ENCODE data around the gene CD8A. TPM values are rescaled to one million over a fixed set of nuclear protein-coding genes. Genes with fewer than 3 reads are reported as not detected.

The CD8A gene
- total RNA-seq, 1 experiment from 2014 or later: 0.14 TPM

DNA sequence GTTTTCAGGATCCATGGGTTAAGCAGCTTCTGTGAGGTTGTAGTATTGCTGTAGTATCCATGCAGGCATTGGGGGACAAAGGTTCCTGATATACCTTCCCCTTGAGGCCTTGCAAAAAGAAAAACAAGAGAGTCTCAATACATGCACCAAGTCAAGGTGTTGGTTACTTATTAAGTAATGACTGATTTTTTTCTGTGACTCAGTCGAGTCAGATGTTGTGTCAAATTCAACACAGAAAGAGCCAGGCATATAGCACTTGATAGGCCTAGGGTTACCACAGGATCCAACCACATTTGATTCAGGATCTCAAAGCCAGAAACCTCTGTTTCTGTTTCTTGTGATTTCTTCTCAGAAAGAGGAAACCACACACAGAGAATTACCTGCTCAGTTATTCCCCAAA lies 24.9 kb upstream of the CD8A start:
- no peak for DNase-seq (ENCODE audit: low spot score)
- in situ Hi-C loops (cut with HindIII; ENCODE audit: low sequenced_read_pairs): no loop called here

DNA sequence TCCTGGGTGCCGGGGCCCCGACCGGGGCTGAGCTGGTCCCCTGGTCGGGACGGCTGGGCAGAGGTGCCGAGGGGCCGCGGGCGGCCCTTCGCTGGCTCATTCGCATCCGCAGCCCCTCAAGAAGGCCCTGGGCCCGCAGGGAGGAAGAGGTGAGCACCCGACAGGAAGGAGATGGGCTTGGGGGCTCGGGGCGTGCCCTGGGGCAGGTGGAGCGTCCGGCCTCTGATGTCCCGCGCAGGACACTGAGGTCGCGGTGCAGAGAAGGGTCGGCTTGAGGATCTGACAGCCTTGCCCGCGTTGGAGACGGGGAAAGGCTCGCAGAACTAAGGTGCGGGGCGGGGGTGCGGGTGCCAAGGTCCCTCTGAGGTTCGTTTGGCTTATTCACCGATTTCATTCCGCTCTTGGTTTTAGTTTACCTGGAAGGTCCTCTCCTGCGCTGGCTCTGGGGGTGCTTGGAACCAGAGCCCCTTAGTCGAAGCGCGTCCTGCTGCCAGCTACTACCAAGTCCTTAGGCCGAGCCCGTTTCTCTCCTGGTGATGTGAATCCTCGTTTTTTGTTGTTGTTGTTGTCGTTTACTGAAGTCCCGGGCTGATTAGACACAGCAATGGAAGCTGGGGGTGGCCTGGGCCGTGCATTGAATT lies 18.9 kb upstream of the CD8A start:
- DNase-seq (ENCODE audit: low spot score): peak; percentile 52
- in situ Hi-C loops (cut with HindIII; ENCODE audit: low sequenced_read_pairs): no loop called here

DNA sequence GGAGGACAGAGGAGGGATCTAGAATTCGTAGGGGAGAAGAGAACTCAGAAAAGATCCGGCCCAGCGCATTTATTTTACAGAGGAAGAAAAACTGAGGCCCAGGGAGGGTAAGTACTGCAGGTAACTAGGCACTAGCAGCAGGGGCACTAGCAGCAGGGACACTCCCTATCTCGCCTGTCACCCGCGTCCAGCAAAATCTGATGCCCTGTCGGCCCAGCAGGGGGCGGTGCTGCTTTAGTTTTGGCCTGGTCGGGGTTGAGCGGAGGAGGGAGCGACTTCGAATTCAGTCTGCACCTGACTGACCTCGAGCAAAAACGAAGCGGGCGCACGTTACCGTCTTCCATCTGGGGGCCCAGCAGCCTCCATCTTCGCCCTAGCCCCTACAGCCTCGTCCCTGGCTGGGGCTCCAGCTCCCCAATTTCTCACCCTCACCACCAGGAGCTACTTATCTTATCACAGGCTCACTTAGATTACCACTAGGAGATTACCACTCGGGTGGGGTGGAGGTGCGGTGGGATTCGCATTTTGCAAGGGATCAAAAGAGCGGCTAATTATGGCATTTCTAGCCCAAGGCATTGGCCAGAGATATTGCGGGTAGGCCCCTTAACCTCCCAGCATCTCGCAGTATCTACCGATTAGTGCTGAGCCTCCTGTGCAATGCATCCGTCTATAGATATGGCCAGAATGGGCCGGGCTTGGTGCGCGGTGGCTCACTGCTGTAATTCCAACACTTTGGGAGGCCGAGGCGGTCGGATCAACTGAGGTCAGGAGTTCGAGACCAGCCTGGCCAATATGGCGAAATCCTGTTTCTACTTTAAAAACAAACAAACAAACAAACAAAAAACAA lies 17.8 kb upstream of the CD8A start:
- in situ Hi-C loops (cut with HindIII; ENCODE audit: low sequenced_read_pairs): no loop called here
- peak; percentile 92 for DNase-seq (ENCODE audit: low spot score)

DNA sequence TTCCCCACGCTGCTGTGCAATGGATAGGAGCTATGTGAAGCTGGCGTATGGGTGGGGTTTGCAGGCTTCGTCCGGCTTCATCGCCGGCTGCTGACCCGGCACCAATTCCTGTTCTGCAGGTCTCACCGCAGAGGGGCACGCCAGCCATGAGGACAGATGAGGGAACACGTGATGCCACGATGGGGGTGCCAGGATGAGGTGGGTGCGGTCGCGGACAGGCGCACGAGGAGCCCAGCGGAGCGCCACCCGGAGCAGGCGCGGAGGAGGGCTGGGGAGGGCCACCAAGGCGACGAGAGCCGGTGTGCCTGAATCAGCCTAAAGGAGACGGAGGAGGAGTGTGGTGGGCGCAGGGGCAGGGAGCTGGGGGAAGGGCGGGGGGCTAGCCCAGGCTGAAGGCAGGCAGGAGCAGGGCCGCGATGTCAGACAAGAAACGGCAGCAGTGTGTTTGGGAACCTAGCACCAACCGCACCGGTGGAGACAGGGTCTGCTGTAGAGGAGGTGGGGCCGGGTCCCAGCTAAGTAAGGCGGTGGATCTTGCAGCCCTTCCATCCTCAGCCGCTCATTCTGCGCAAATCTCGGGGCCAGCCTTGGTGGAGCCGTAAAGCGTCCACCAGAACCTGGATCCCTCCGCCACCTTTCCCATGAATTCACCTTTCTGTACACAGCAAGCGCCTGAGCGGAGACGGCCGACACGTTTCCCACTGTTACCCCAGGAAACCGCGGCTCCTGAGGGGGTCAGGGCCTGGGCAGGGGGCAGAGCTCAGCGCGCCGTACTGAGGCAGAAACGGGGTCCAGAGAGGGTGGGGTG lies 17.0 kb upstream of the CD8A start:
- peak; percentile 85 for DNase-seq (ENCODE audit: low spot score)
- in situ Hi-C loops (cut with HindIII; ENCODE audit: low sequenced_read_pairs): no loop called here

DNA sequence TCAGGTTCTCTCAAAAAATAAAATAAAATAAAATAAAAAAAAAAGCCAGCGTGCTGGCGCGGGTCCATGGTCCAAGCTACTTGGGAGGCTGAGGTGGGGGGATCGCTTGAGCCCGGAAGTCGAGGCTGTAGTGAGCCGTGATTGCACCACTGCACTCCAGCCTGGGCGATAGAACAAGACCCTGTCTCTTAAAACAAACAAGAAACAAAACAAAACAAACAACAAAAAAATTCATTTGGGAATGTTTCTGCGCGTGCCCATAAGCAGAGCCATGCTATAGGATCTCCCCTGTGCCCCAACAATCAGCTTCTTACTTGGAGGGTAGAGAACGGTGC lies 16.4 kb upstream of the CD8A start:
- DNase-seq (ENCODE audit: low spot score): no peak
- in situ Hi-C loops (cut with HindIII; ENCODE audit: low sequenced_read_pairs): no loop called here

DNA sequence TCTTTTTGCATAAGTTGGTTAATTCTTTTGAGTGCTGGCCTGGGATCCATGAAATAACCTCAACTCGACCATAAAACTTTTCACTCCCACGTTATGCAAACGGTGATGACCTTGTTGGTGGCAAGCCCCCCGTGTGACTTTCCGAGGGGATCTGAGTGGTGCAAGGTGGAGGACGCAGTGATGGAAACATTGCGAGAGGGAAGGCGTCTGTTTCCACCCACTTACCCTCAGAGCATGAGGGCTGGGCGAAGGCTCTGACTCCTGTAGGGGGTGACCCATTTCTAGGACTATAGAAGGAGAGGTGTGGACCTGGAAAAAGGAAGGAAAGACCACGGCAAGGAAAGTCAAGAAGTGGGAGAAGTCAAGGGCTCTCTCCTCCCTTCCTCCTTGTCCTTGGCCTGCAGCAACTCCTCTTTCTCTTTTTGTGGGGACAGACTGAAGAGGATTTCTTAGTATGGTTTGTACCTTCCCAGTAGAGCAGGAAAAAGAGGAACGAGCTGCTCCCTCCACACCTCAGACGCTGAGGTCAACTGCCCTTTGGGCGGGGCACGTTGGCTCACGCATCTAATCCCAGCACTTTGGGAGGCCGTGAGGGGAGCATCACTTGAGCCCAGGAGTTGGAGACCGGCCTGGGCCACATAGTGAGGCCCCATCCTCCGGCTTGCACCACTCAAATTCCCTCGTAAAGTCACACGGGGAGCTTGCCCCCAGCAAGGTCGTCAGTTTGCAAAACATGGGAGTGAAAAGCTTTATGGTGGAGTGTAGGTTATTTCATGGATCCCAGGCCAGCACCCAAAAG lies 15.5 kb upstream of the CD8A start:
- no peak for DNase-seq (ENCODE audit: low spot score)
- in situ Hi-C loops (cut with HindIII; ENCODE audit: low sequenced_read_pairs): no loop called here

DNA sequence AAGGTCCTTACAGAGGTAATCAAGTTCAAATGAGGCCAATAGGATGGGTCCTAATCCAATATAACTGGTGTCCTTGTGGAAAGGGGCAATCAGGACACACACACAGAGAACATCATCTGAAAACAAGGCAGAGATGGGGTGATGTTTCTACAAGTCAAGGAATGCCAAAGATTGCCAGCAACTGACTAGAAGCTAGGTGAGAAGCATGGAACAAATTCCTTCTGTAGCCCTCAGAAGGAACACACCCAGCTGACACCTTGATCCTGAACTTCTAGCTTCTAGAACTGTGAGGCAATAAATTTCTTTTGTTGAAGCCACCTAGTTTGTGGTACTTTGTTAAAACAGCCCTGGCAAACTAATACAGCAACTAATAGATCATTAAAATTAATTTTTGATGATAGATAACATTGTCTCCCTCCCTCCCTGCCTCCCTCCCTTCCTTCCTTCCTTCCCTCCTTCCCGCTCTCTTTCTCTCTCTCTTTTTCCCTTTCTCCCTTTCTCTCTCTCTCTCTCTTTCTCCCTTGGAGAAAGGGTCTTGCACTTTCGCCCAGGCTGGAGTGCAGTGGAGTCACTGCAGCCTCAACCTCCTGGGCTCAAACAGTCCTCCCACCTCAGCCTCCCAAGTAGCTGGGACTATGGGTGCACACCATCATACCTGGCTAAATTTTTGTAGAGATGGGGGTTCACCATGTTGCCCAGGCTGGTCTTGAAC lies 10.3 kb upstream of the CD8A start:
- in situ Hi-C loops (cut with HindIII; ENCODE audit: low sequenced_read_pairs): no loop called here

DNA sequence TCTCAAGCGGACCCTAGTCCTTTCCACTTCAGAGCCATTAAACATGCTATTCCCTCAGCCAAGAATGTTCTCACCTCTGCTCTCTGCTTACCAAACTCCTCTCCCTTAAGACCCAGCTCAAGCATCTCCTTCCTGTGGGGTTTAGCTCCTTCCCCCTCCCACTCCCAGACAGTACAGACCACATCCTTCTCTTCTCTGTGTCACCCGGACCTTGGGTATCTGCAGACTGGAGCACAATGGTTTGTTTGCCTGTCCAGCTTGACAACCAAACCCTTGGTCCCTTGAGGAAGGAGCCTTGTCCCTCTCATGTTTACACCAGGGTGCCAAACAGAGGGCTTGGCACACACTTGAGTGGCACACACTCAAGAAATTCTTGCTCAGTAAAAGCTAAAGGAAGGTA lies 4.1 kb upstream of the CD8A start:
- no peak for DNase-seq (ENCODE audit: low spot score)
- in situ Hi-C loops (cut with HindIII; ENCODE audit: low sequenced_read_pairs): no loop called here

More for the DNA sequence above, 10.3 kb upstream of the CD8A start:
- no peak for DNase-seq (ENCODE audit: low spot score)

DNA sequence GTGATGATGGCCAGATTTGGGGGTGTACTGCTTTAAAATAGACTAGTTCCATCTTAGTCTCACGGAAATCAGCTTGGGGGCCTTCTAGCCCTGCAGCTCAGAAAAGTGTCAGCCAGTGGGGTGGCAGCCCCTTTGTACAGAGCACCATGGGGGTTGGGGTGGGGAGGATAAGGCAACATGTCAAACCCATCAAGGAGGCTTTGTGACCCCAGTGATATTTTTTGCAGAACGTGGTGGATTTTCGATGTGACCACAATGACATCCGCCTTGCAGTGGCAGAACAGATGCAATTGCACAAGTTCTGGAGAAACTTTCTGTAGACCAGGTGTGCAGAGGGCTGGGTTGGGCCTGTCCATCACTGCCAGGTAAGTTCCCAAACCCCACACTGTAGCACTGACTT lies 3.0 kb upstream of the CD8A start:
- in situ Hi-C loops (cut with HindIII; ENCODE audit: low sequenced_read_pairs): no loop called here
- no peak for DNase-seq (ENCODE audit: low spot score)

DNA sequence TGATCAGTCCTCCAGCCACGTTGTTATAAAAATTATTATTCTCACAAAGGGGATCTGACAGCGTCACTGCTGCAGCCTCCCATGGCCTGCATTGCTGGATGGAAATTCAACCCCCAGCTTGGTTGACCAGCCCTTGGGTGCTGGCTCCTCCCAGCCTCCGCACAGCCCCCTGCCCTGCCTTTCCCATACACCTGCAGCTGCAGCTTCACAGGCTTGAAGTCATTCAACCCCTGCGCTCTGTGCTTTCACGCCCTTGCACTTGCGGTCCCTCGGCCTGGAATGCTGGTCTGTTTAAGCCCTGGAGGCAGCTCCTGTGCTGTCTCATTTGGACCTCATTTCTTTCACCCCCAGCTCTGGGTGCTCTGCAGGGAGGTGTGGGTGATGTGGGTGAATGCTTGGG lies 860 bp upstream of the CD8A start:
- in situ Hi-C loops (cut with HindIII; ENCODE audit: low sequenced_read_pairs): no loop called here
- no peak for DNase-seq (ENCODE audit: low spot score)

DNA sequence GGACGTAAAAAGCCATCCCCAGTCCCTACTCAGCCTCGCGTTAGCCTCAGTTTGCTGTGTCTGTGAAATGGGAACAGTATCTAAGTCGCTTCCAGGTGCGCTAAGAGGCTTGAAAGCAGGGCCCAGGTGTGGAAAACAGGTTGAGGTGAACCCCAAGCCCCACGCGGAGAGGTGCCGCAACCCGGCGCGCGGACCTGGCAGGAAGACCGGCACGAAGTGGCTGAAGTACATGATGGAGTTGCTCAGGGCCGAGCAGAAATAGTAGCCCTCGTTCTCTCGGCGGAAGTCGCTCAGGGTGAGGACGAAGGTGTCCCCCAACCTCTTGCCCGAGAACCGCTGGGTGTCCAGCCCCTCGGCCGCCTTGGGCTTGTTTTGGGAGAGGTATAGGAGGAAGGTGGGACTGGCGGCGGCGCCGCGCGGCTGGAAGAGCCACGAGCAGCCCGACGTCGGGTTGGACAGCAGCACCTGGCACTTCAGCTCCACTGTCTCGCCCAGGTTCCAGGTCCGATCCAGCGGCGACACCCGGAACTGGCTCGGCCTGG lies 508 bp downstream of the CD8A start:
- DNase-seq (ENCODE audit: low spot score): no peak
- in situ Hi-C loops (cut with HindIII; ENCODE audit: low sequenced_read_pairs): no loop called here

DNA sequence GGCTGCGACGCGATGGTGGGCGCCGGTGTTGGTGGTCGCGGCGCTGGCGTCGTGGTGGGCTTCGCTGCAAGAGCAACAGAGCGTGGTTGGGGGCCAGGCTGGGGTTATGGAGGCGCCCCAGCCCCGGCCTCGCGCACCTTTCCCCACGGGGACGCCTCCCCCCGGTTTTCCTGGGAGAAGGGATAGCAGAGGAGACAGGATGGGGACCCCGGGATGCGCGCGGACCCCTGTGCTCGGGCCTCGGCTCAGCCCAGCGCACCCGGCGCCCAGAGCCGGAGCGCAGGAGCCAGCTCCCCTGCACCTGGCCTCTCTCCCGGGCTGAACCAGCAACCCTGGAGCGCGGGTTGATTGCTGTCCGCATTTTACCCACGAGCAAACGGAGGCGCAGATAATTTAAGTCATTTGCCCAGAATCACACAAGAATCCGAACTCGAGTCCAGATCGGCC lies 1.0 kb downstream of the CD8A start:
- no peak for DNase-seq (ENCODE audit: low spot score)
- in situ Hi-C loops (cut with HindIII; ENCODE audit: low sequenced_read_pairs): no loop called here

DNA sequence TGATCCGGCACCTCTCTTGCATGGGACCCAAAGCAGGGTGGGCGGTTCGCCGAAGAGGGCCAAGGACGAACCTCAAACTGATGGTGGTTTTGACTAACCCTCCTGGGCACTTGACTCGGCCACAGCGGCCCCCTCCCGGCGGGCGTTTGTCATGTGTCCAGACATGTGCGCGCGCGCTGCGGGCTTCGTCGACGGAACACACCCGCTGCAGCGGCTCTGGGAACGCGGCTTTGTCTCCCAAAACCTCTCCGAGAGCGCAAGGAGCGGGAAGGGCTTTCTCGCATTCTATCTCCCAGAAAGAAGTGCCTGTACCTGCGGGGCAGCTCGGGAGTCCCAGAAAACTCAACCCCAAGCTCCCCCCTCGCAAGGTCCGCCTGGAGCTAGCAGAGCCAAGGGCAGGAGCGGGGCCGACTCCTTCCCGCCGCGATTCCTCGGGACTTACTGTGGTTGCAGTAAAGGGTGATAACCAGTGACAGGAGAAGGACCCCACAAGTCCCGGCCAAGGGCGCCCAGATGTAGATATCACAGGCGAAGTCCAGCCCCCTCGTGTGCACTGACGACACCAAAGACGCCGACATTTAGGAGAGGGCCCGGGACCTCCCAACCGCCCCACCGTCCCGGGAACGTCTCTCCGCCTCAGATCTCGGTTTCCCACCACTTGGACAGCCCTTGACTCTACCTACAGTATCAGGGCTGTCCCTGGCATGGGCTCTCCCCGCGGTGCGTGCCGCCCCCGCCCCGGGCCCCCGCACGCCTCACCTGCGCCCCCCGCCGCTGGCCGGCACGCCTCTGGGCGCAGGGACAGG lies 1.6 kb downstream of the CD8A start:
- in situ Hi-C loops (cut with HindIII; ENCODE audit: low sequenced_read_pairs): no loop called here
- DNase-seq (ENCODE audit: low spot score): no peak

DNA sequence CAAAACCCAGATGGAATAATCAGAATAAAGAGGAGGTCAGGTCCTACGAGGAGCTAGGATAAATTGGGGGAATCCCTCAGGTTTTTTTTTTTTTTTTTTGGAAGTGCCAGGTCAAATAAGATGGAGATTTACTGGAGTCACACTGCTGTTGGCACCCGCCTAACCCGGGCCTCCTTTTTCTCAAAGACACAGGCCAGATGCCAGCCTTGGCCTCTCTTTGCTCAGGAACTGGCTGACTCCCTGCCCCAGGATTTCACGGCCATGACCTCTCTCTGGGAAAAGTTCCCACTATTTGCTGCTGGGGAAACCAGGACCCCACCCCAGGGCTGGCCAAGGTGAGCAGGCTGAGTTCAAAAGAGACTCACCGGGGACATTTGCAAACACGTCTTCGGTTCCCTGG lies 2.5 kb downstream of the CD8A start:
- in situ Hi-C loops (cut with HindIII; ENCODE audit: low sequenced_read_pairs): no loop called here
- DNase-seq (ENCODE audit: low spot score): peak; percentile 37

DNA sequence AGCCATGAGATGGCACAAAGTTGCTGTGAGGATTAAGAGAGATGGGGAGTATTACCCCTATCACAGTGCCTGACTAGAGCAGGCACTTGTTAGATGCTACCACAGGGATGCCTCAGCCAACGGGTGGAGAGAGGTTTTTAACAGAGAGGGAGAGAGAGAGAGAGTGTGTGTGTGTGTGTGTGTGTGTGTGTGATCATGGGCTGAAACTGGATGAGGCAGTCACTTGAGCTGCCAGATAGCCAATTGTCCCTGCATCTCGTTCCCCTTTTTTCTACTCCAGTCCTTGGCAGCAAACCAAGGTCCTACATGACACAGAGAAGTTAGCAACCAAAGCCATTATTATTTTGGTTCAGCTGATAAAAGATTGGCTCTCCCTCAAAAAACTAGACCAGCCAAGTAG lies 3.0 kb downstream of the CD8A start:
- peak; percentile 47 for DNase-seq (ENCODE audit: low spot score)
- in situ Hi-C loops (cut with HindIII; ENCODE audit: low sequenced_read_pairs): no loop called here

DNA sequence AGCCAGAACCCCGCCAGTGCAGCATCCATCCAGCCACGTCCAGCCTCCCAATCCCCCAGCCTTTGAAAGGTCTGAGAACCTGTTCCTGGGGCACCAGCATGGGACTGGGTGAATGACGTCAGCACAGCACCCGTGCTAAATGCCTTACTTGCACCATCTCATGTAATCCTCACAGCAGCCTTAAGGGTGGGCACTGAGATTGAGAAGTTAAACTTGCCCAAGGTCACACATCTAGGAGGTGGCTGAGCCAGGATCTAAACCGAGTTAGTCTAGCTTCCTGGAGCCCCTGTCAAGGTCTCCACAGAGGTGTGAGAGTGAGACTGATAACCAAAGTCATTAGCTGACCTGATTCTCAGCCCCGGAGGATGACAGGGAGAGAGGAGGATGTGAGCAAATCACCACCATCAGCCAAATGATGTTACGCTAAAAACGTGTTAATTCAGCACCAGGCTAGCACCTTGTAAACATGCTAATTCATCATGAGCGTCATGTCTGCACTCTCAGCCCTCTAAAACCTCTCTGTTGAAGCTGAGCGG lies 4.6 kb downstream of the CD8A start:
- no peak for DNase-seq (ENCODE audit: low spot score)

DNA sequence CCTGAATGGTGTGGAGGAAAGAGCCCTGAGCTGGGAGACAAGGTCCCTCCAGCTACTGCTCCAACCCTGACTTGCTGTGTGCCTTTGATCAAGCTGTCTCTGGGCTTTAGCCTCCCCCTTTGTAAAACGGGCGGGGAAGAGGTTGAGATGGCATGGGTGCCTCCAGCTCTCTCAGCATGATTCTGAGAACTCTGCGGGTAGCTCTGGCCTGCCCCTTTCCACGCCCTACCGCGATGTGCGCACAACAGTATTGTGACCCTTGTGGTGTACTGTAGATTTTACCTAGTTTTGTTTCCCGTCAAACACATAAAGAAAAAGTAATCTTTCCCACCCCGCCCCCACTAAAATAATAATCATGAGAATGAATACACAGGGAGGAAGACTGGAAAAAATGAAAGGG lies 5.3 kb downstream of the CD8A start:
- in situ Hi-C loops (cut with HindIII; ENCODE audit: low sequenced_read_pairs): no loop called here

More for the DNA sequence above, 4.6 kb downstream of the CD8A start:
- in situ Hi-C loops (cut with HindIII; ENCODE audit: low sequenced_read_pairs): no loop called here

More for the DNA sequence above, 5.3 kb downstream of the CD8A start:
- no peak for DNase-seq (ENCODE audit: low spot score)

Data from G401 (cell line).